SK-N-SH (cell line): ENCODE data around the gene DERL3. TPM values are rescaled to one million over a fixed set of nuclear protein-coding genes. Genes with fewer than 3 reads are reported as not detected.

Source experiments
- CTCF ChIA-PET: fragments of 300-600, 350-600 bp; formaldehyde crosslinking; extraction: SDS; loops from one replicate; lab custom pipeline; 2021; lab: Yijun Ruan, JAX
- POLR2A ChIA-PET: fragments of 350-600 bp; sonication (Branson Sonifier 250); formaldehyde crosslinking; extraction: SDS; loops from one replicate; lab custom pipeline; 2020; ENCODE audit warnings: antibody characterized with exemption, inconsistent platforms; lab: Yijun Ruan, JAX
- DNase-seq: peaks from one replicate; pipeline ENCODE4 v3.0.0; 2012
- H2AFZ ChIP-seq: fragments of 200-600 bp; sonication (generic); 2 replicates; pipeline ENCODE4 v1.8.1; 2016; ENCODE audit warnings: antibody characterized with exemption, mild to moderate bottlenecking, low read depth
- H3F3A ChIP-seq: fragments of 200-600 bp; sonication (generic); replicated peaks from 2 replicates; pipeline ENCODE3; 2016; ENCODE audit warnings: antibody characterized with exemption, mild to moderate bottlenecking; ENCODE audit not compliant: insufficient read depth
- H3K27ac ChIP-seq, 2 experiments: fragments of 200-500 bp in 1 of 2; fragments of 200-600 bp in 1 of 2; sonication (Bioruptor generic) in 1 of 2; sonication (generic), shearing (Covaris generic) in 1 of 2; 2 replicates each; pipeline versions ENCODE4 v1.5.1 to v1.6.1; 2014 to 2016; ENCODE audit warnings: low read depth in 2 of 2, inconsistent platforms in 1 of 2, low read length in 1 of 2, mild to moderate bottlenecking in 1 of 2, mixed read lengths in 1 of 2
- H3K27me3 ChIP-seq: fragments of 200-600 bp; sonication (generic), shearing (Covaris generic); 2 replicates; pipeline ENCODE4 v1.6.1; 2016; ENCODE audit warnings: mixed run types; ENCODE audit not compliant: insufficient read depth
- H3K36me3 ChIP-seq, 2 experiments: fragments of 200-500 bp in 1 of 2; fragments of 200-600 bp in 1 of 2; sonication (Bioruptor generic) in 1 of 2; sonication (generic) in 1 of 2; replicated peaks in 1 of 2; 2 replicates each; pipeline versions ENCODE3 to v1.5.1; 2014 to 2016; ENCODE audit warnings: low read length in 1 of 2, mild to moderate bottlenecking in 1 of 2; ENCODE audit not compliant: insufficient read depth in 2 of 2, control insufficient read depth in 1 of 2
- H3K4me1 ChIP-seq, 2 experiments: fragments of 200-500 bp in 1 of 2; fragments of 200-600 bp in 1 of 2; sonication (Bioruptor generic) in 1 of 2; sonication (generic), shearing (Covaris generic) in 1 of 2; 2 replicates each; pipeline versions ENCODE4 v1.5.1 to v1.6.1; 2014 to 2016; ENCODE audit warnings: low read depth in 1 of 2, low read length in 1 of 2, mixed run types in 1 of 2; ENCODE audit not compliant: insufficient read depth in 2 of 2, control insufficient read depth in 1 of 2
- H3K4me2 ChIP-seq: fragments of 200-600 bp; sonication (generic), shearing (Covaris generic); 2 replicates; pipeline ENCODE4 v1.6.1; 2017; ENCODE audit warnings: mixed run types
- H3K4me3 ChIP-seq, 2 experiments: fragments of 200-500 bp in 1 of 2; fragments of 200-600 bp in 1 of 2; sonication (Bioruptor generic) in 1 of 2; sonication (generic), shearing (Covaris generic) in 1 of 2; 2 replicates each; pipeline versions ENCODE4 v1.5.1 to v1.8.1; 2014 to 2016; ENCODE audit warnings: low read depth in 2 of 2, inconsistent platforms in 1 of 2, low read length in 1 of 2, mild to moderate bottlenecking in 1 of 2, mixed read lengths in 1 of 2, moderate library complexity in 1 of 2
- H3K79me2 ChIP-seq: fragments of 200-600 bp; sonication (generic); 2 replicates; pipeline ENCODE4 v1.8.1; 2017; ENCODE audit warnings: mild to moderate bottlenecking; ENCODE audit not compliant: insufficient read depth
- H3K9ac ChIP-seq: fragments of 200-600 bp; sonication (generic); 2 replicates; pipeline ENCODE4 v1.6.1; 2017; ENCODE audit warnings: mixed run types
- H3K9me2 ChIP-seq: fragments of 200-600 bp; sonication (generic); 2 replicates; pipeline ENCODE4 v1.6.1; 2017; ENCODE audit warnings: mixed run types
- H3K9me3 ChIP-seq: fragments of 200-600 bp; sonication (generic); 2 replicates; pipeline ENCODE4 v1.6.1; 2017; ENCODE audit warnings: mixed run types, mild to moderate bottlenecking, moderate library complexity
- H4K20me1 ChIP-seq: fragments of 200-600 bp; sonication (generic); 2 replicates; pipeline ENCODE4 v1.6.1; 2017; ENCODE audit warnings: mild to moderate bottlenecking, mixed run types; ENCODE audit not compliant: insufficient read depth
- CHD2 ChIP-seq: fragments of 150-350 bp; IDR thresholded peaks from 2 replicates; pipeline ENCODE4 v1.6.1; 2018; ENCODE audit warnings: low read length; ENCODE audit not compliant: partially characterized antibody
- ELF1 ChIP-seq: IDR thresholded peaks from 2 replicates; pipeline ENCODE4 v1.4.0; 2012
- EP300 ChIP-seq, 2 experiments: IDR thresholded peaks; 2 replicates each; pipeline versions ENCODE4 v1.4.0 to v1.6.1; 2012; ENCODE audit warnings: borderline replicate concordance in 1 of 2, low read depth in 1 of 2, low read length in 1 of 2
- EZH2phosphoT487 ChIP-seq: fragments of 200-600 bp; sonication (generic); IDR thresholded peaks from 2 replicates; pipeline ENCODE4 v1.6.1; 2017; ENCODE audit warnings: low read depth, mixed run types, mild to moderate bottlenecking, antibody characterized with exemption, moderate library complexity, borderline replicate concordance
- FOSL2 ChIP-seq: IDR thresholded peaks from 2 replicates; pipeline ENCODE4 v1.4.0; 2012; ENCODE audit warnings: low read depth, mild to moderate bottlenecking, moderate library complexity, borderline replicate concordance
- FOXJ3 ChIP-seq: sonication (generic); formaldehyde crosslinking; IDR thresholded peaks from 2 replicates; pipeline ENCODE4 v1.5.1; 2020; ENCODE audit warnings: mild to moderate bottlenecking, missing genetic modification reagents
- FOXM1 ChIP-seq: IDR thresholded peaks from 2 replicates; pipeline ENCODE4 v1.4.0; 2012; ENCODE audit warnings: low read depth, mild to moderate bottlenecking
- GABPA ChIP-seq: IDR thresholded peaks from 2 replicates; pipeline ENCODE4 v1.4.0; 2012; ENCODE audit warnings: low read depth, mild to moderate bottlenecking
- GATA2 ChIP-seq: sonication (generic); formaldehyde crosslinking; IDR thresholded peaks from 2 replicates; pipeline ENCODE4 v1.5.0; 2020; ENCODE audit warnings: mild to moderate bottlenecking, missing genetic modification reagents
- IRF3 ChIP-seq: fragments of 150-350 bp; IDR thresholded peaks from 2 replicates; pipeline ENCODE4 v1.6.1; 2016; ENCODE audit warnings: mild to moderate bottlenecking, low read depth, low read length
- JUND ChIP-seq: IDR thresholded peaks from 2 replicates; pipeline ENCODE4 v1.4.0; 2012
- MAX ChIP-seq: IDR thresholded peaks from 2 replicates; pipeline ENCODE4 v1.4.0; 2012; ENCODE audit warnings: low read depth
- MXI1 ChIP-seq: IDR thresholded peaks from 2 replicates; pipeline ENCODE4 v1.6.1; 2012; ENCODE audit warnings: mild to moderate bottlenecking, low read depth, low read length, improper control_type of control experiment
- NFIC ChIP-seq: IDR thresholded peaks from 2 replicates; pipeline ENCODE4 v1.4.0; 2012; ENCODE audit warnings: borderline replicate concordance
- NRF1 ChIP-seq: IDR thresholded peaks from 2 replicates; pipeline ENCODE4 v1.6.1; 2012; ENCODE audit warnings: low read depth, mild to moderate bottlenecking, low read length
- PBX3 ChIP-seq: IDR thresholded peaks from 2 replicates; pipeline ENCODE4; 2012
- POLR2AphosphoS5 ChIP-seq: IDR thresholded peaks from 2 replicates; pipeline ENCODE4 v1.6.1; 2012; ENCODE audit warnings: low read depth, low read length
- RAD21 ChIP-seq: IDR thresholded peaks from 2 replicates; pipeline ENCODE4 v1.6.1; 2012; ENCODE audit warnings: mild to moderate bottlenecking, low read length
- RCOR1 ChIP-seq: fragments of 150-350 bp; IDR thresholded peaks from 2 replicates; pipeline ENCODE4 v1.6.1; 2017; ENCODE audit warnings: antibody characterized with exemption, low read length
- RFX5 ChIP-seq: IDR thresholded peaks from 2 replicates; pipeline ENCODE4 v1.6.1; 2012; ENCODE audit warnings: mild to moderate bottlenecking, improper control_type of control experiment, low read length
- RXRA ChIP-seq: IDR thresholded peaks from 2 replicates; pipeline ENCODE4 v1.4.0; 2012; ENCODE audit warnings: low read depth, mild to moderate bottlenecking, borderline replicate concordance
- SIN3A ChIP-seq: IDR thresholded peaks from 2 replicates; pipeline ENCODE4 v1.6.1; 2012; ENCODE audit warnings: low read depth, mild to moderate bottlenecking, low read length, moderate library complexity, borderline replicate concordance
- SMC3 ChIP-seq: IDR thresholded peaks from 2 replicates; pipeline ENCODE4 v1.6.1; 2012; ENCODE audit warnings: low read depth, low read length, improper control_type of control experiment
- TAF1 ChIP-seq: IDR thresholded peaks from 2 replicates; pipeline ENCODE4 v1.6.1; 2012; ENCODE audit warnings: low read depth, mild to moderate bottlenecking, low read length, moderate library complexity, borderline replicate concordance
- TCF12 ChIP-seq: IDR thresholded peaks from 2 replicates; pipeline ENCODE4 v1.4.0; 2012
- TEAD4 ChIP-seq: IDR thresholded peaks from 2 replicates; pipeline ENCODE4 v1.4.0; 2012; ENCODE audit warnings: mild to moderate bottlenecking, borderline replicate concordance; ENCODE audit not compliant: insufficient read depth
- USF1 ChIP-seq: IDR thresholded peaks from 2 replicates; pipeline ENCODE4 v1.4.0; 2012; ENCODE audit warnings: low read depth, borderline replicate concordance
- YY1 ChIP-seq: IDR thresholded peaks from 2 replicates; pipeline ENCODE4 v1.4.0; 2012; ENCODE audit warnings: low read depth, mild to moderate bottlenecking
- ZBTB33 ChIP-seq: IDR thresholded peaks from 2 replicates; pipeline ENCODE4 v1.4.0; 2012; ENCODE audit warnings: low read depth, borderline replicate concordance
- WGBS: methylation state at CpG from one replicate; pipeline ENCODE4 v1.1.6; 2017; ENCODE audit warnings: low lambda C conversion rate; 5-methylcytosine and 5-hydroxymethylcytosine counted together
- polyA plus RNA-seq, 3 experiments: library from polyadenylated mRNA; depleted of rRNA; stranded (reverse); fragments of >200 nt; gene quantifications; 2 replicates each; pipeline ENCODE4 v1.2.3, GENCODE V29; 2012

DERL3 gene
- polyA plus RNA-seq, 1 of the 3 experiments (the other 2 are of a cell fraction), result not detected

GRCh38 chr22:23826510-23827350 is 12.1 kb downstream of the DERL3 start:
- Histone ChIP-seq H3K4me2 (no peak overlapping the region), H3K9ac (no peak overlapping the region), H3K9me3 (no peaks in the 10 kb centered on the region), H3F3A (peaks cover 17% of the 10 kb centered on the region), H3K36me3 (peaks cover 26 to 39% of the 10 kb centered on the region in 2 experiments), H3K9me2 (no peaks in the 10 kb centered on the region), H2AFZ (no peak overlapping the region), H4K20me1 (no peaks in the 10 kb centered on the region; the same call in 1 of the 2 replicates), H3K4me3 (no peak overlapping the region), H3K79me2 (peaks cover 15% of the 10 kb centered on the region; the same call in 1 of the 2 replicates), H3K27ac (peak overlapping the region; percentile 76 to 95), H3K27me3 (no peaks in the 10 kb centered on the region), H3K4me1 (peaks cover 0 to 70% of the 10 kb centered on the region in 2 experiments; a peak in 2 of 4 replicates)
- DNase-seq, result peak; percentile 86
- 42% methylated on average over 3 of the region's 15 CpGs for WGBS
- ChIA-PET POLR2A (interaction anchor here (0.7 to 2.1 kb wide), 3 partner anchors 10 to 23 kb away, joined by 3 to 13 read pairs (median 5); no protein-coding TSS in a partner anchor), CTCF (interaction anchor here (0.7 to 2.8 kb wide), 3 partner anchors 23 to 68 kb away, joined by 3 to 16 read pairs (median 3); partner anchors contain the start of gene MIF)
- TF ChIP-seq NFIC (no peak), YY1 (no peak), CHD2 (no peak), ELF1 (no peak), RCOR1 (peak; percentile 33; the same call in 1 of the 2 replicates), GABPA (no peak), FOSL2 (no peak), FOXM1 (no peak), IRF3 (no peak), TAF1 (no peak), RFX5 (no peak), RXRA (no peak), TEAD4 (no peak), USF1 (no peak), SIN3A (no peak), POLR2AphosphoS5 (no peak), PBX3 (peak; percentile 60), NRF1 (no peak), GATA2 (CRISPR knock-in tag) (peak; percentile 89), JUND (no peak), FOXJ3 (no peak), RAD21 (no peak; the same call in none of the 2 replicates), EP300 (IDR thresholded peaks at IDR 0.05; ENCODE audit: borderline replicate concordance in 1 of 2, low read depth in 1 of 2, low read length in 1 of 2) (peak in 1 of 2 experiments; percentile 76; a peak in 1 of 4 replicates), SMC3 (no peak), EZH2phosphoT487 (no peak), TCF12 (no peak), ZBTB33 (no peak), MXI1 (peak; percentile 63; the same call in 1 of the 2 replicates), MAX (no peak)
